GM18909 (cell line): ENCODE measurements around the gene PTPRZ1.

Experiments
- ATAC-seq: cut with Tn5 transposase; IDR thresholded peaks from one replicate; pipeline ENCODE4 v1.9.1; 2021; ENCODE audit warnings: mild to moderate bottlenecking; ENCODE audit not compliant: unreplicated experiment, poor library complexity

PTPRZ1 gene

DNA sequence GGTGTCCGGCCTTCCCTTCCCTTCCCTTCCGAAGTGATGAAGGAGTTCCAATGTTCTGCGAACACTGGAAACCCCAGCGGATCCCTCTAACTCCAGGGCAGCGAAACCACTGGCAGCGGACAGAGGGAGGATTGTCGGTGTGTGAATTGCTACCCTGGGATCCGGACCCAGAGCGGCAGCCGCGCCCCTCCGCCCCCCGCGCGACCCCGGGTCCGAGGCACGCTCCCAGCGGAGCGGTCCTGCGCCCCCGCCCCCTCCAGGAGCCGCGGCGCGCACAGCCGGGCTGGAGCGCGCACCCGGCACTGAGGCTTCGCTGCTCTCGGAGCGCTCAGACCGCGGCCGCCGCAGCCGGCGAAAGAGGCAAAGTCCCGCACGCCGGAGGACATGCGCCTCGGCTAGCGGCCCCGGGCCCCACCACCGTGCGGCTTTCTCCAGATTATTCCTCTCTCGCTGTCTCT, at the start of gene PTPRZ1:
Gene PTPRZ1, plus strand, starts transcription at position 331 of the 458 bp plus-strand sequence. CDS start 339 bp downstream, outside the sequence.
- peak; percentile 49 for ATAC-seq

DNA sequence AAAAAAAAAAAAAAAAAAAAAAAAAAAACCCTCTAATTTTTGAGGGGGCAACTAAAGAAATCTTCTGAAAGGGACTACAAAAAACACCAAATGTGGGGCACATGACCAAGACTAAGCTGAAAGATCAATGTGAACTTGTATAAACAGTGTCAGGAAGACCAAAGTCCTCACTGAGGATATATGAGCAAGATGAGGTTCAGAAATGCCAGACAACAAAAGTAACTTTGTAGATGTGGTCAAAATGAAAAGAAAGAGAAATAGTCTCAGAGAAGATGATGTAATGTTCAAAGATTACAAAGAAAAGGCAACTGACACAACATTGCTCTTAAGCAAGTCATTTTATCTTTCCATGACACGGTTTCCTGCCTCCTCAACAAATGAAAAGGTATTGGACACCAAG, 48.7 kb upstream of the PTPRZ1 start:
- no peak for ATAC-seq

DNA sequence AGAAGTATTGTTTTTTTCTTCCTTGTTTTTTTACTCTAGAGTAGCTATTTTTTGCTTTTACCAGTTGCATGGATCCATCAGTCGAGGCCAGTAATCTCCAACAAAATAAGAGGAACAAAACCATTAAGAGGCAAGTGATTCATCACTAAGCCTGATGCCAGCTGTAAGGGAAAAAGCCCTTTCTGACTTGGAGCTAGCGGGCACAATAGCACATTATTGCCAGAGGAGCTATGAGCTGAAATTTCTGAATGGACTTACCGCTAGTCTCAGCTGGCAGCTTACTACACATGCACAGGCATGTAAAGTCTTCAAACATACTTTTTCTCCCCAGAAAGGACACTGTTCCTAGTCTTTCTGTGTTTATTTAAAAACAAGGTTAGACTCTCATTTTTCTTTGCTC, 41.6 kb upstream of the PTPRZ1 start:
- no peak for ATAC-seq

DNA sequence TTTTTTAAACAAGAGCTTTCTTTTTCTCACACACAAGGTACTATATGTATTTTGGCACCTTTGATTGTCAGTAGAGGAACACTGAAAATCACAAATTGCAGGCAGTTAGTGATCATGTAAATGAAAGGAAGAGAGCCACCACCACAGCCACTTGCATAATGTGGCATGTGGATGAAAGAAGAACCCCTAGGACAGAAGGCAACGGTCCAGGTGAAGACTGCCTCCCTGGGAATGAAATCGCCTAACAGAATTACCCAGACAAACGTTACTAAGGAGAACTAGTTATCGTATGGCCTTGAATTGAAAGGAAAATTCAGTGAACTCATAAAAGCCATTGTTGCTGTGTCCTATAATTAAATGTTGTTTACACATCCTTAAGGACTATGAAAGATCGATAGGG, 41.2 kb upstream of the PTPRZ1 start:
- no peak for ATAC-seq

DNA sequence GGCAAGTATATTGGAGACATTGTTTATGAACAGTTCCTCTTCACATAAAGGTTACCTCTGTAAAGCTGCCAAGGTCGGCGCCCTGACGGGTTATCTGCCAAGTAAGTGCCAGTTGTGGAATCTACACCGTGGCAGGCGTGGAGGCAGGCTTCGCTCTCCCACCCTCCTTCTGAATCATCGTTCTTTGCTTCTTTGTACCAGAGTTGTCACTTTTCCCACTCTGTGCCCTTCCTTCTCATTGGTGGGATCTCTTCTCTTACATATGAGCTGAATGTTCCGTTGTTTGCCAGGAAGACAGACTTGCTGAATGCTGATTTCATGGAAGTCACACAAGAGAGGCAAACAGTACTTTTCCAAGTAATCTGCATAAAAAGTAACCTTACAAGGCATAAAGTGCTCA, 40.6 kb upstream of the PTPRZ1 start:
- ATAC-seq, result no peak

DNA sequence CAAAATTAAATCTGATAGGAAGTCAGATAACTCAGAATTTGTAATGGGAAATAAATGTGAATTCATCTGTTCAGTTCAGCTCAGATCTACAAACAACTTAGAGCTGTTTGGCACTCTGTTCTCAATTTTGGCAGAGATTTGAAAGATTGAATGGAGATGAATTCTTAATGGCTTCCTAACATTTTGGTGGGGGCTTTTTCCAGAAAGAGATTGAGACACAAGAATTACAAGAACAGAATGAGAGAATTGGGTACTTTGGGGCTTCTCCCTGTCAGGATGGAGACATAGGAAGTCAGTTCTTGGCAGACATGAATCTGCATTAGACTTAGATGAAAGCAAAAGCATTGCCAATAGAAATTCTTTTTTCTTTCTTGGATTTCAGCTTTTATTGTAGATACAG, 39.0 kb upstream of the PTPRZ1 start:
- ATAC-seq, result no peak

DNA sequence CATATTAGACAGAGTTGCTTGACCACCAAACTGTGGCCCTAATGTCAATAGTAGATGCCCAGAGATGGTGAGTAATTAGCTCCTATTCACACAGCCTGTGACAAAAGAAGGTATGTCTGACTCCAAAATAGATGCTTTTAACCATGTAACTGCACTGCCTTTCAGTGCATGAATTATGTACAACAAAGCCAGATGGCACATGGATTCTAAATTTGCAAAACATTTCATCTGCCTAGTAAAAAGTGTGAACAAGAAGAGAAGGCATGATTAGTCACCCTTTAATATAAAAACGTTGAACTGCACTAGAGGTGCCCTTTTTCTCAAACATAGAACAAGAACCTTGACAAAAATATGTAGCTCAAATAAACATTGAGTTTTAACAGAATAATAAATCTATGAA, 35.5 kb upstream of the PTPRZ1 start:
- ATAC-seq, result no peak

DNA sequence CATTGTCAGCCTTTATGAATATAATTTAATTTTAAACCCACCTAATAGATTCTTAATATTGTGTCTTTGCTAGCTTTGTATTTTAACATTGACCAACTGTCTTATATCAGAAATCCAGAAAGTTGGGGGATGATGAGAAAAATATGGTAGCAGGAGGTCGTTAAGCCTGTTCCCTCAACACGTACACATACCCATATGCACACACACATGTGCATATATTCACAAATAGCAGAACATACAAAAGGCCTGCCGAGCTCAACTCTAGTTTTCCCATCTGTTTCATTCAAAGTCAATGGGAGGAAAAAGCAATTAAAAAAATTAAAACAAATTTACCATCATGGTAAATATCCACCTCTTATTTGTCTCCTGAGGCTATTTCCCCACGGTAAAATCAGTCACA, 25.9 kb upstream of the PTPRZ1 start:
- ATAC-seq, result no peak

DNA sequence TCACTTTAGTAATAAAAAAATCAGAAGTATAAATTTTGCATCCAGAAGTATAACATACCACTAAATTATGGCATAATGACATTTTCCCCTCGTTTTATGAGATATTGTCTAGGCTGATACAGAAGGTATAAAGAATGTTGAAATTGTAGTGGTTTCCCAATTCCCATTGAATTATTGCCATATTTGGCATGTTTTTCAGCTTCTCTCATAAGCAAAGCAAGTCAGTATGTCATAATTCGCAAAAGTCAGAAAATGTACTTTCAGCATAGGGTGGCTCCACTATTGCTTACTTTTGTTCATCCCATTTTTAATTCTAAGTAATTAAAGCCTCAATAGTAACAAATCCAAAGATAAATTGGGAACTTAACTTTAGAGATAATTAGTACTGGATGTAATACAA, 19.7 kb upstream of the PTPRZ1 start:
- ATAC-seq, result no peak

DNA sequence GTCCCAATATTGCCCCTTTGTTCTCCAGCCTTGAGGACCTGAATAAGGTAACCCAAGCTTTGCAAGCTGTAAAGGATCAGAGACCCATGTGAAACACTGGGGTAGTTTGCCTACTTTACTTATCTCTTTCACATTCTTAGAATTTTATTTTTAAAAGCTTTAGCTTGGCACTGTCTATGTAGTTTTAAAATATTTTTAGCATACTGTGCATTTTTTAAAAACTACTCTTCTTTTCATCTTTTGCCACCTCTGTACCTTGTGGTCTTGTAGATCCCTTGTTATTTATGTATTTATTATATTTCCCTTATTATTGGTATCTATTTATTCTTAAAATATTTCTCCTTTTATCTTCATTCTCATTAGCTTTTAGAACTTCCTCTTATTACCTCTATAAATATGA, 12.0 kb upstream of the PTPRZ1 start:
- ATAC-seq, result no peak

DNA sequence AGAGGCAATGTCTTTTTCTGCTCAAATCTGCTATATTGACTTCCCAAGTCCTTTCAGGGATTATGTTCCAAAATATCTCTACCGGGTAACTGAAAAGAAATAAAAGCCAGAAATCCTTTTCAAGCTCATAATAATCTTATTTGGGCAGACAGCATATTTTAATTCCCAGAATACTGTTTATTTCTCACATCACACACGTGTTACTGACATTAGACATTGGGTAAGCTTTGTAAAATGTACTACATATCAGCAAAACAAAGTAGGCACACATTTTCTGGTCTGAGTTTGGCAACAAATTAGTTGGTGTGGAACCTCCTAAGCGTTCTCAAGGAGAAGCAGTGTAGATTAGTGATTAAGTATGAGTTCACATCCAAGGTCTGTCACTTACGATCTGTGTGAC, 10.4 kb upstream of the PTPRZ1 start:
- no peak for ATAC-seq

DNA sequence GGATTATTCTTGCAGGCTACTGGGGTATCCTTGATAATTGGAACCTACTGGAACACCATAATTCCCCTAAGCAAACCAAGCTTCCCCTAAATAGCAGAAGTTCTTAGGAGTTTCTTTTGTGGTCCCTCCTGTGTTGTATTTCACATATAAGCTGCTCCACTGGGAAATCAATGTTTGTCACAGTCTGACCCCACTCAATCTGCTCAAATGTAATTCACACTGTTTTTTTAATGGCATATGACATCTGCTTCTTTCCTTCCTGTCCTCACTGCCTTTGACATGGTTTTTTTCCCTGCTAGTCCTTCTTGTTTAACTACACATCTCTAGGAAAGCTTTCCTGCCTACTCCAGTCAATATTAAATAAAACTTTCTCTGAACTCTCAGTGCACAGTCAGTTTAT, 1.8 kb upstream of the PTPRZ1 start:
- ATAC-seq, result no peak

DNA sequence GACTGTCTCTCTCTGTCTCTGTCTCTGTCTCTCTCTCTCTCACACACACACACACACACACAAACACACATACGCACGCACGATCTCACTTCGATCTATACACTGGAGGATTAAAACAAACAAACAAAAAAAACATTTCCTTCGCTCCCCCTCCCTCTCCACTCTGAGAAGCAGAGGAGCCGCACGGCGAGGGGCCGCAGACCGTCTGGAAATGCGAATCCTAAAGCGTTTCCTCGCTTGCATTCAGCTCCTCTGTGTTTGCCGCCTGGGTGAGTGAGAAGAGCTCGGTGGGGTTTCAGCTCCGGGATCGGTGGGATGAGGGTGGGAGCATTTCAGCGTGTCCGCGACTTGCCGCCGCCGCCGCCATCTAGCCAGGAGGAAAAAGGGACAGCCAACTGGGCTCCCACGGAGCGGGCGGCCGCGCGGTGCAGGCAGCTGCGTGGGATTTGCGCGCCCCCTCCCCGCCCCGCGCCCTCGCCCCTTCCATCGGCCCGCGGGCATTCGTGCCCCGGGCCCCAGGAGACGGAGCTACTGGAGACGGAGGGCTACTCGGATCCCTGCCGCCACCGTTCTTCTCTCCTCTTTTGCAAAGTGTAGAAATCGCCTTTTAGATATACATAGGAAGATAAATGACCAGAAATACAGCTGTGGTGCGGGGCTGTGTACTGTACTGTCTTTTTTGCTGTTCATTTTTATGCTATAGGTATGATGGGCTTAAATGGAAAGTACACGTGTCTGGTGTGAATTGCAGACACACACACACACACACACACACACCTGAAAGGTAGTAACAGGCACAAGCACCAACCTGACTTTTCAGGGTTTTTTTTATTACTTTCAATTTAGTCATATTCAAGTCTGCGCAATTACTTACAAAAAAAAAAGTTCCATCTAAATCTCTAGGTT, 581 bp downstream of the PTPRZ1 start:
- peak; percentile 21 for ATAC-seq

DNA sequence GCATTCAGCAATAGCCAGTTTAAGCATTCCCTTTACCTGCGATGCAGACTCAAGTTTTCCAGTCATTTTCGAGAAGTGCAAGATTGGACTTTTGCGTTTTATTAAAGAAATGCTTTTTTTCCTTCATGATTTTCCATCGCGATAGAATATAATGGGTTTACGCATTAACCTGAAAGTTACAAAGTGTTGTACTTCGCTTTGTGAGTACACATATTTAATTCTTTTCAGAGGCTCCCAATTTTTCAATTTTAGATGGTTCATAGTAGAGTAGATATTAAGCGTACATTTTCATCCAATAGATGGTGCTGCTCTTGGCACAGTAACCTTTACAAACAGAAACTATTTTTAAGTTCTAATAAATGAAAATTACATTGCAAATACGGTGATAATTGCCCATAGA, 1.3 kb downstream of the PTPRZ1 start:
- no peak for ATAC-seq

DNA sequence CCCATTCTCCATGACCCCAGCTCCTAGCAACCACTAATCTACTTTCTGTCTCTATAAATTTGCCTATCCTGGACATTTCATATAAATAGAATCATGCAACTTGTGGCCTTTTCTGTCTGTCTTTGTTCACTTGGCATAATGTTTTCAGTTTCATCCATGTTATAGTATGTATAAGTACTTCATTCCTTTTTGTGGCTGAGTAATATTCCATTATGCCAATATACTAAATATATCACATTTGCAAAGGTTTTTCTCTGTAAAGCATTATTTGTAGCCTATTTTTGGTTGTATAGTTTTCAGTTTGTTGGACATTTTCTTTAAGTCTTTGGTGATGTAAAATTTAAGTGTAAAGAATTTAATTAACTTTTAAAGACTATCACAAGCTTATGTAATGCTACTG, 2.2 kb downstream of the PTPRZ1 start:
- ATAC-seq, result no peak

DNA sequence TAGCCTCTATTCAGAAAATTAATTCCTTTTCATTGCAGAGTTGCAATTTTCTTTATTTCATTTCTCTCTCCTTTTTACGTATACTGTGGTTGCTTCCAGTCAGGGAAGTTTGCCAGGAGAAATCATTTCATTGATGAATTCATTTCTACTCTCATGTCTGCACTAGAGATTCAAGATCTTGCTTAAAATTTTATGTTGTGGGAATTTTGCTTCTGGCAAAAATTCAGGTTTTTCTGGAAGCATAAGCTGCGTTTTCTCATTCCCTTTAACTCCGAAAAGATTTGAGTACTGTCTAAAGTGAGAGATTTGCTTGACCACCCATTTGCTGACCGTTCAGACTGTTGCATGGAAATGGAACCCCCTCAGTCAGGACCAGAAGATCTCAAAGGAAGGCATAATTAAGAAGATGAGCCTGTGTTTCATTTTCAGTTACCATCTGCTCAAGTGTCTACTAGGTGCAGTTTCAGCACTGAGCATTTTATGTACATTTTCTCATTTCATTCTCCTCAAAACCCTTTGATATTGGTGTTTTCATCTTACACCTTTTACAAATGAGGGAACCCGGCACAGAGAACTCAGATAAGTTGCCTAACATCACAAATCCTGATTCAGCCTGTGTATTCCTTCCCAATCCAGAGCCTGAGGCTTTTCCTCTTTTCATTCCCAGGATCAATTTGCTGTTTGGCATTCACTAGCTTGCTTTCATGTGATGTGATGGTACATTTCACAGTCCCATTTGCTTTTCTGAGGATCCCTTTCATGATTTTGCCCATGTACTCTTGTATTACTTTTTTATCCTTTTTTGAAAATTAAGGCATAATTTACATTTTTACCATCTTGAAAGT, 3.9 kb downstream of the PTPRZ1 start:
- no peak for ATAC-seq

DNA sequence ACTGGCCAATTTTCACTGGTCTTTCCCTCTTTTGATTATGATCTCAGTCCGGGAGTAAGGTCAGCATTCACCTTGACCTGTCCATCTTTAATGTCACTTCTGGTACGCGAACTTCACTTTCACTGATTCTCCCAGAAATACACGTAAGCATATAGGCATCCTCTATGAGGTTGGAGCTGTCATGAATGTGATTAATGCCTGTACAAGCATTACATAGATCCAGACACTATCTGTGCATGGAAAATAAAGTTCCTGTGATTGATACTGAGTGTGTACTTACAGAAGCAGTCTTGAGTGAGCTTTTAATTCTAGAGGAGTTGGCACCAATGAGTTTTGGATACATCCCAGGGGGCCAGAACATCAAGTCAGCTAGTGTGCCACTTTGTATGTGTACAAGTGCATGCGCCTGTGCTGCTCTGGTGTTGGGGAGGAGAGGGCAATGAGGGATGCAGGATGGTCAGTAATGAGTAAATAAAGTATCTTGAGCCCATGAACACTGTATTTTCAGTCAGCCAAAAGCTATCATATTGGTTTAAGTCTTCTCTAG, 6.0 kb downstream of the PTPRZ1 start:
- no peak for ATAC-seq

DNA sequence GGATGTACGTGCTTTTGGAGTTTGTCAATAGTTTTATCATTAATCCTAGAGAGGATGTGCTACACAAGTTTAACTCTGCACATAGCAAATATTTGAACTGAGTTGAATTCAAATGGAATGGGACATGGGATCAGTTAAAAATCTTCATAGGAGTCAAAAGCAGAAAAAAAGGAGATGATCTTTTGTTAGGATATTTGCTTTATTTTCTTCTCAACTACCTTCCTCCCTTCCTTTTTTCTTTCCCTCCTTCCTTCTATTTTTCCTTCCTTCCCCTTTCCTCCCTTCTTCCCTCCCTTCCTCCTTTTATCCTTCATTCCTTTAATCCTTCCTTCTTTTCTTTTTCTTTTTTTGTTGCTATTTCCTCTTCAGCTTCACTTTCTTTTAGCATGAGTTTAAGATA, 6.6 kb downstream of the PTPRZ1 start:
- no peak for ATAC-seq

DNA sequence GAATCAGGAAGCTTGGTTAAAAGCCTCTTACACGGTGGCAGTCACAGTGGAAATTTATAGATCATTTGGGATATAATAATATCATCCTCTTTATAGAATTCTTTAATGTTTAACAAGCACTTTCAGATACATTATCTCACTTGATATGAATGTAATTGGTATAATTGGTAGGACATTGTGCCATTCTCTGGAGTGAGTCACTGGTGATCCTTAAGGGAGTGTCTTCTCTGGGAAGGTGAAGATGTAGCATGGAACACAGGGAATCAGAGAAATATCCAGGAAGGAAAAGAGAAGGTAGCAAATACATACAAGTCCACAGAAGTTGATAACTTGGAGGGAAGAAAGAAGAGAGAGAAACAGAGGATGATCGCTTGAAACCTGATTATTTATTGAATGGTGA, 9.8 kb downstream of the PTPRZ1 start:
- ATAC-seq, result no peak

DNA sequence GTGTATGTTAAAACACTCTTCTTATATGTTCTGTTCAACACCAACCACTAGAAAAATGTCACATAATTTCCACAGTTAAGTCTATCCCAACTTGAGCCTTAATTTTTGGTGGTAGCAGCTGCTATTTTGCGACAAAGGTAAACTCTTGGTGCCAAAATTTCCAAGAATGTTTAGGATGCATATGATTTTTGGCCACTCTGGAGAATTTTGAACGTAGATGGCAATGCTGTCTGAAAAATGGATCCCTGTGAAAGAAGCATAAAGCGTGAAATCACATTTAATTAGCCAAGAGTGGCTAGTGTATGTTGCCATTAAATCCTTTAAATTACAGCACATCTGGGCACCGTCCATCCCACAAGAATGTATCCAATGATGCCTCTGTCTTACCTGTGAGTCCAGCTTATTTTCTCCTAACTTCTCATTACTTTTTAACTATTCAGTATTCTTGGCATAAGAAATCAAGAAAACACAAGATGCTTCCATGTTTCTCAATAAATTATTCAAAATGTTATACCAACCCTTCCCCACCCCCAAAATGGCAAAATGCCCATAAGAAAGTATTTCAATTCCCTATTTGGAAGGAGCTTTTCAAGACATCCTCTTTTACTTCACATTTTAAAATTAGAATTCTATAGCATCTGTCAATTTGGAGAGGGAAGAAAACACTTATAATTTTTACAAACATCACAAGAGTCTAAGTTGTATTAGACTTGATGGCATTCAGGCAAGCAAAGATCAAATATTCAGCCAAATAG, 12.4 kb downstream of the PTPRZ1 start:
- no peak for ATAC-seq
